Measurements from ENCODE around the gene CTBP2. TPM values are rescaled to one million over a fixed set of nuclear protein-coding genes. Genes with fewer than 3 reads are reported as not detected.
A peak's percentile ranks its signal among the peaks of the same experiment; 100 is the strongest.

Gene CTBP2
- total and polyA plus RNA-seq, 8 donors: 21.3 to 169 (median 61.6) TPM

DNA sequence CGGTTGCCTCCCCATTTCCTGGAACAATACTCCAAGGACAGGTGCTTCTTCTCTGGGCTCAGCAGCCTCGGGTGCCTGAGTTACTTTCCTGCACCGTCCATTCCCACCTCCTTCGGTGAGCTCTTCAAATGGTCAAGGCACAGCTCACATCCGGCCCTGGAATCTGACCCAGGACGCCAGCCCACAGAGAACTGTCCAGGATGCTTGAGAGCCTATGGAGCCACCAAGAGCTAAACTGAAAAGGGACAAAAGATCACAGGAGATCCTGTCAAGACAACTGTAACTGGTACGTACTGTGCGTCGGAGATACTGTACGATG is 72.5 kb downstream of the CTBP2 start:
- DNase-seq: peak in 1 of 2 donors; percentile 20
- peaks cover 35 to 77% (median 53%) of the 10 kb centered on the region in 4 donors for H3K4me1 ChIP-seq
- 81 to 88% (median 83%) methylated on average over 10 of the region's 10 CpGs for WGBS, 5 donors

DNA sequence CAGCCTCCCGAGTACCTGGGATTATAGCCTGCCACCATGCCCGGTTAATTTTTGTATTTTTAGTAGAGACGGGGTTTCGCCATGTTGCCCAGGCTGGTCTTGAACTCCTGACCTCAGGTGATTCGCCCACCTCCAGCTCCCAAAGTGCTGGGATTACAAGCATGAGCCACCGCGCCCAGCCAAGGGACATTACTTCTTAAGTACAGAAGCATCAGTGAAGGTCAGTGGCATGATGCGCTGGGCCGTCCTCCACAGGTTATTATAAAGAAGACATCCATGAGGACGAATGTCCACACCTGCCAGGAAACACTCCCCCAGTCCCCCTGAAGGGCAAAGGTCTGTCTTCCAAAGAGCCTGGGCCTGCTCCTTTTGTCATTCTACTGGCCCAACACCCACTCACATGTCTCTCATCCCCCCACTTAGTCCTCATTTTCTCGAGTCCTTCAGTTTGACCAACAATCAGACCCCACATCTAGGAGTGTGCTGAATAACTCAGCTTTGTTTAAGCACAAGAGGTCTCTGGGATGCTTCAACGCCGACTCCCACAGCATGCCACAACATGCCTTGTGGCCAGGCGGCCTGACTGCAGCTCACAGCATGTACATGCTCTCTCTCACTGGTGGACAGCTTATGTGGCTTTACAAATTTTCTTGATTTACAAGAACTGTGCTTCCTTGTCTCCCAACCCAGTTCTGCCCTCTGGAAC is 73.0 kb downstream of the CTBP2 start:
- WGBS, 5 donors: 87 to 92% (median 89%) methylated on average over 14 of the region's 14 CpGs
- Histone ChIP-seq H3K9me3 (no peaks in the 10 kb centered on the region), H3K27ac (peak overlapping the region in 2 of 5 donors; percentile 6 to 13), H3K36me3 (peaks cover 7 to 22% (median 18%) of the 10 kb centered on the region in 4 donors), H3K4me3 (no peak overlapping the region), H3K4me1 (peaks cover 31 to 77% (median 50%) of the 10 kb centered on the region in 4 donors), H3K27me3 (no peaks in the 10 kb centered on the region)
- DNase-seq: peak in 1 of 2 donors; percentile 25
- intact Hi-C loops (cut with DNase I; ENCODE audit: low total_unique reads): no loop called here
- no peak for TF ChIP-seq EP300 (IDR thresholded peaks at IDR 0.05)
- TF ChIP-seq, protein P1, sequence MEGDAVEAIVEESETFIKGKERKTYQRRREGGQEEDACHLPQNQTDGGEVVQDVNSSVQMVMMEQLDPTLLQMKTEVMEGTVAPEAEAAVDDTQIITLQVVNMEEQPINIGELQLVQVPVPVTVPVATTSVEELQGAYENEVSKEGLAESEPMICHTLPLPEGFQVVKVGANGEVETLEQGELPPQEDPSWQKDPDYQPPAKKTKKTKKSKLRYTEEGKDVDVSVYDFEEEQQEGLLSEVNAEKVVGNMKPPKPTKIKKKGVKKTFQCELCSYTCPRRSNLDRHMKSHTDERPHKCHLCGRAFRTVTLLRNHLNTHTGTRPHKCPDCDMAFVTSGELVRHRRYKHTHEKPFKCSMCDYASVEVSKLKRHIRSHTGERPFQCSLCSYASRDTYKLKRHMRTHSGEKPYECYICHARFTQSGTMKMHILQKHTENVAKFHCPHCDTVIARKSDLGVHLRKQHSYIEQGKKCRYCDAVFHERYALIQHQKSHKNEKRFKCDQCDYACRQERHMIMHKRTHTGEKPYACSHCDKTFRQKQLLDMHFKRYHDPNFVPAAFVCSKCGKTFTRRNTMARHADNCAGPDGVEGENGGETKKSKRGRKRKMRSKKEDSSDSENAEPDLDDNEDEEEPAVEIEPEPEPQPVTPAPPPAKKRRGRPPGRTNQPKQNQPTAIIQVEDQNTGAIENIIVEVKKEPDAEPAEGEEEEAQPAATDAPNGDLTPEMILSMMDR (IDR thresholded peaks at IDR 0.05): no peak
- no peak for TF ChIP-seq POLR2A (IDR thresholded peaks at IDR 0.05)
- no peak for TF ChIP-seq POLR2AphosphoS5 (IDR thresholded peaks at IDR 0.05)

More for the DNA sequence above, 72.5 kb downstream of the CTBP2 start:
- no peaks in the 10 kb centered on the region for H3K27me3 ChIP-seq
- peaks cover 7 to 19% (median 18%) of the 10 kb centered on the region in 4 donors for H3K36me3 ChIP-seq
- H3K27ac ChIP-seq: peak overlapping the region in 2 of 5 donors; percentile 6 to 13
- no peak overlapping the region for H3K4me3 ChIP-seq
- H3K9me3 ChIP-seq: no peaks in the 10 kb centered on the region
- TF ChIP-seq POLR2AphosphoS5 (IDR thresholded peaks at IDR 0.05): no peak
- TF ChIP-seq EP300 (IDR thresholded peaks at IDR 0.05): no peak
- intact Hi-C loops (cut with DNase I; ENCODE audit: low total_unique reads): no loop called here

DNA sequence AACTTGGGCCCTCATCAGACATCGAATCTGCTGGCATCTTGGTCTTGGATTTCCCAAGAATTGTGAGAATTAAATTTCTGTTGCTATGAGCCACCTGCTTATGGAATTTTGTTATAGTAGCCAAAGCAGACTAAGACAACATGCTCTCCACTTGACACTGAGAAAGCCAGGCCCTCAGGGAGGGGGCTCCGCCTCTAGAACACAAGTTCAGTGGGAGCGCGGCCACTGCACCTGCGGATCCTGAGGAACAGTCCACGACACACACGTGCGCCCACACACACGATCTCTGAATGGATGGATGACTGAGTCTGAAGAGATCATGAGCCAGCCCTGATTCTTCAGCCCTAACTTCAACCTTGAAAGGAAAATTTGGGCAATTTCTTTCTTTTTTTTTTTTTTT is 73.7 kb downstream of the CTBP2 start:
- Histone ChIP-seq H3K36me3 (peaks cover 7 to 28% (median 20%) of the 10 kb centered on the region in 4 donors), H3K4me1 (peaks cover 30 to 77% (median 51%) of the 10 kb centered on the region in 4 donors), H3K4me3 (no peak overlapping the region), H3K27ac (peak overlapping the region in 1 of 5 donors; percentile 14), H3K27me3 (no peaks in the 10 kb centered on the region), H3K9me3 (no peaks in the 10 kb centered on the region)
- TF ChIP-seq, protein P1 (IDR thresholded peaks at IDR 0.05): no peak
- TF ChIP-seq EP300 (IDR thresholded peaks at IDR 0.05): no peak
- no peak for TF ChIP-seq POLR2AphosphoS5 (IDR thresholded peaks at IDR 0.05)
- TF ChIP-seq POLR2A (IDR thresholded peaks at IDR 0.05): no peak
- WGBS, 5 donors: 85 to 98% (median 90%) methylated on average over 9 of the region's 9 CpGs
- DNase-seq: peak in 1 of 2 donors; percentile 19
- intact Hi-C loops (cut with DNase I; ENCODE audit: low total_unique reads): no loop called here

DNA sequence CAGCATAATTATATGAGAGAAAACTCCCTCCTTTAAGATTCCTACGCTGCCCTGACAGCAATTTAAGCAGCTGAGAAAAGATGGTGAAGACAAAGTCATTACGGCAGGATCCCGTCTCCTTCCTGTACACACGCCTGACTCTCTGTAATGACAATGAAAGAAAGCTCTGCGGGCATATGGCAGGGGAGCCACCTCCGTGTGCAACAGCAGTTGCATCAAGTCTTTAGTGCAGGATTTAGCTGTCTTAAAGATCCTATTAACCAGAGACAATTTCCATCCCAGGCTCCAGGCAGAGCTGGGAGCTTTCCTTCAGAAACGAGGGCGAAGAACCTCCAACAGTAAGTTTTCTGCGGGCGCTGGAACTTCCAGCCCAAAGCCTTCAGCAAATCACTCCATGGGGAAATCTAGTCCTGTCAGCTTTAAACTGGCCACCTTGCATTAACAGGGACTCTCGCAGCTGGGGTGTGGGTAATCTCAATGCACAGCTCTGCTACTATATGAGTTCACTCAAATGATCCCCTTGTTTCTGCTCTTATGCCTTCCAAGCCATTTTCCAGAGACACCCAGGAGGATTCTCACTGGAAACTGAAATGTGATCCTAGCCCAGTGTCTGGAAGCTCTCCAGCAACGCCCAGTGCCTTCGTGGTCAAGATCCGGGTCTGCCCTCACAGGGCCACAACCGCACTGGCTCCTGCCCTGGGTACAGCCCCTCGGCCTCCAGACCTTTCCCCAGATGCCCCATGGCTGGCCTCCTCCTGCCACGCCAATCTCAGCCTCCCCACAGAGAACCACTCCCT is 74.9 kb downstream of the CTBP2 start:
- H3K9me3 ChIP-seq: no peaks in the 10 kb centered on the region
- TF ChIP-seq POLR2AphosphoS5 (IDR thresholded peaks at IDR 0.05) (no peak), POLR2A (IDR thresholded peaks at IDR 0.05) (no peak), EP300 (IDR thresholded peaks at IDR 0.05) (no peak)
- TF ChIP-seq, protein P1 (IDR thresholded peaks at IDR 0.05): no peak
- DNase-seq: peak in 1 of 2 donors; percentile 56
- H3K4me3 ChIP-seq: no peak overlapping the region
- no peaks in the 10 kb centered on the region for H3K27me3 ChIP-seq
- peaks cover 30 to 77% (median 51%) of the 10 kb centered on the region in 4 donors for H3K4me1 ChIP-seq
- WGBS, 5 donors: 47 to 66% (median 50%) methylated on average over 17 of the region's 17 CpGs
- intact Hi-C loops (cut with DNase I; ENCODE audit: low total_unique reads): no loop called here
- H3K36me3 ChIP-seq: peaks cover 7 to 33% (median 20%) of the 10 kb centered on the region in 4 donors
- peak overlapping the region; percentile 60 to 82 (median 79) for H3K27ac ChIP-seq

All from stomach (tissue), 9 donors.